HG02870 (cell line): ENCODE data around the gene MVK.

Experiments
- ATAC-seq: cut with Tn5 transposase; IDR thresholded peaks from one replicate; pipeline ENCODE4 v1.9.1; 2021; ENCODE audit warnings: mild to moderate bottlenecking, moderate library complexity; ENCODE audit not compliant: unreplicated experiment

The MVK gene

GRCh38 chr12:109605599-109606228, 32.1 kb downstream of the MVK start:
- no peak for ATAC-seq

- ATAC-seq = no peak
Measured at GRCh38 chr12:109606320-109607028, 32.9 kb downstream of the MVK start.

- no peak for ATAC-seq
Measured at GRCh38 chr12:109607618-109608017, 34.0 kb downstream of the MVK start.

- no peak for ATAC-seq
Measured at GRCh38 chr12:109608270-109608669, 34.7 kb downstream of the MVK start.

GRCh38 chr12:109608793-109609192, 35.2 kb downstream of the MVK start:
- ATAC-seq = no peak

GRCh38 chr12:109609342-109609741, 35.7 kb downstream of the MVK start:
- no peak for ATAC-seq

GRCh38 chr12:109610523-109610922, 36.9 kb downstream of the MVK start:
- no peak for ATAC-seq

- ATAC-seq = no peak
Measured at GRCh38 chr12:109611223-109611622, 37.6 kb downstream of the MVK start.

- no peak for ATAC-seq
Measured at GRCh38 chr12:109612003-109612402, 38.4 kb downstream of the MVK start.

GRCh38 chr12:109612975-109613502, 39.4 kb downstream of the MVK start:
- ATAC-seq = no peak

- ATAC-seq = no peak
Measured at GRCh38 chr12:109613649-109614455, 40.3 kb downstream of the MVK start.

GRCh38 chr12:109615556-109616229, 42.1 kb downstream of the MVK start:
- ATAC-seq = no peak

- no peak for ATAC-seq
Measured at GRCh38 chr12:109617491-109617890, 43.9 kb downstream of the MVK start.

- no peak for ATAC-seq
Measured at GRCh38 chr12:109618082-109618481, 44.5 kb downstream of the MVK start.

GRCh38 chr12:109619002-109619604, 45.5 kb downstream of the MVK start:
- ATAC-seq = no peak

GRCh38 chr12:109621211-109621694, 47.7 kb downstream of the MVK start:
- no peak for ATAC-seq

GRCh38 chr12:109621901-109622364, 48.3 kb downstream of the MVK start:
- no peak for ATAC-seq

- no peak for ATAC-seq
Measured at GRCh38 chr12:109624467-109624866, 50.9 kb downstream of the MVK start.

- ATAC-seq = no peak
Measured at GRCh38 chr12:109625131-109625559, 51.6 kb downstream of the MVK start.

GRCh38 chr12:109625749-109626377, 52.3 kb downstream of the MVK start:
- no peak for ATAC-seq
